RWPE2 (cell line): Measurements from ENCODE around the gene HES2.
"Not testable (repeated sequence)": the region's sequence is repeated elsewhere in the genome, so short reads cannot be mapped to it uniquely, and the experiment has no call there.

Source experiments
- ATAC-seq: fragments of 200-7000 bp; cut with Tn5 transposase; 3 replicates; pipeline ENCODE4 v1.9.1; 2021; ENCODE audit warnings: low read depth
- DNase-seq: peaks from one replicate; pipeline ENCODE4 v3.0.0-alpha.2; 2020; ENCODE audit warnings: low spot score
- H3K27ac ChIP-seq: fragments of 450-650 bp; 2 replicates; pipeline ENCODE4 v1.5.1; 2017; ENCODE audit warnings: mild to moderate bottlenecking; ENCODE audit not compliant: poor library complexity, severe bottlenecking
- H3K27me3 ChIP-seq: fragments of 250-450 bp; sonication (Bioruptor Pico); 2 replicates; pipeline ENCODE4 v1.5.1; 2021; ENCODE audit warnings: mild to moderate bottlenecking, moderate library complexity; ENCODE audit not compliant: insufficient read depth, poor library complexity, severe bottlenecking
- H3K36me3 ChIP-seq: fragments of 250-450 bp; sonication (Bioruptor Pico); 2 replicates; pipeline ENCODE4 v1.5.1; 2020; ENCODE audit warnings: low read depth, mild to moderate bottlenecking, moderate library complexity
- H3K4me1 ChIP-seq: fragments of 250-450 bp; sonication (Bioruptor Pico); 2 replicates; pipeline ENCODE4 v1.5.1; 2021; ENCODE audit warnings: mild to moderate bottlenecking, moderate library complexity; ENCODE audit not compliant: insufficient read depth, poor library complexity, severe bottlenecking
- H3K4me3 ChIP-seq: fragments of 250-450 bp; sonication (Bioruptor Pico); 2 replicates; pipeline ENCODE4 v1.5.1; 2021; ENCODE audit warnings: mild to moderate bottlenecking, moderate library complexity; ENCODE audit not compliant: severe bottlenecking
- H3K9me3 ChIP-seq: fragments of 250-450 bp; sonication (Bioruptor Pico); 2 replicates; pipeline ENCODE4 v1.5.1; 2021; ENCODE audit warnings: mild to moderate bottlenecking, moderate library complexity; ENCODE audit not compliant: severe bottlenecking
- TF ChIP-seq, protein P1 (sequence below): fragments of 450-650 bp; IDR thresholded peaks from one replicate; pipeline ENCODE4 v1.5.1; 2017; ENCODE audit warnings: mild to moderate bottlenecking, moderate library complexity; ENCODE audit not compliant: poor library complexity, severe bottlenecking

Gene HES2

DNA sequence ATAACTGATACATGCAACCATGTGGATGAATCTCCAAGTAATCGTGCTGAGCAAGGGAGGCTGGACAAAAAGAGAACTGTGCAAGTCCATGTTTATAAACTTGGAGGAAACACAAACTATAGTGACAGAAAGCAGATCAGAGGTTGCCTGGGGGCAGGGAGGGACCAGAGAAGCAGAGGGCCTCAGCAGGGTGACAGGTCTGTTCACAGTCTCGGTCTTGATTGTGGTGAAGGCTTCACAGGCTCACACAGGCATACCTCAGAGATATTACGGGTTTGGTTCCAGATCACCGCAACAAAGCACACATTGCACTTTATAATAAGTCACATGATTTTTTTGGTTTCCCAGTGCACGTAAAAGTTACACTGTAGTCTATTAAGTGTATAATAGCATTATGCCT, 54.7 kb downstream of the HES2 start:
- Histone ChIP-seq H3K36me3 (peaks cover 10% of the 10 kb centered on the region; the same call in 1 of the 2 replicates), H3K9me3 (no peaks in the 10 kb centered on the region), H3K27ac (no peak overlapping the region), H3K4me3 (no peak overlapping the region), H3K27me3 (no peaks in the 10 kb centered on the region), H3K4me1 (peaks cover 19% of the 10 kb centered on the region)
- TF ChIP-seq, protein P1, sequence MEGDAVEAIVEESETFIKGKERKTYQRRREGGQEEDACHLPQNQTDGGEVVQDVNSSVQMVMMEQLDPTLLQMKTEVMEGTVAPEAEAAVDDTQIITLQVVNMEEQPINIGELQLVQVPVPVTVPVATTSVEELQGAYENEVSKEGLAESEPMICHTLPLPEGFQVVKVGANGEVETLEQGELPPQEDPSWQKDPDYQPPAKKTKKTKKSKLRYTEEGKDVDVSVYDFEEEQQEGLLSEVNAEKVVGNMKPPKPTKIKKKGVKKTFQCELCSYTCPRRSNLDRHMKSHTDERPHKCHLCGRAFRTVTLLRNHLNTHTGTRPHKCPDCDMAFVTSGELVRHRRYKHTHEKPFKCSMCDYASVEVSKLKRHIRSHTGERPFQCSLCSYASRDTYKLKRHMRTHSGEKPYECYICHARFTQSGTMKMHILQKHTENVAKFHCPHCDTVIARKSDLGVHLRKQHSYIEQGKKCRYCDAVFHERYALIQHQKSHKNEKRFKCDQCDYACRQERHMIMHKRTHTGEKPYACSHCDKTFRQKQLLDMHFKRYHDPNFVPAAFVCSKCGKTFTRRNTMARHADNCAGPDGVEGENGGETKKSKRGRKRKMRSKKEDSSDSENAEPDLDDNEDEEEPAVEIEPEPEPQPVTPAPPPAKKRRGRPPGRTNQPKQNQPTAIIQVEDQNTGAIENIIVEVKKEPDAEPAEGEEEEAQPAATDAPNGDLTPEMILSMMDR = no peak
- DNase-seq (no peak), ATAC-seq (no peak)

DNA sequence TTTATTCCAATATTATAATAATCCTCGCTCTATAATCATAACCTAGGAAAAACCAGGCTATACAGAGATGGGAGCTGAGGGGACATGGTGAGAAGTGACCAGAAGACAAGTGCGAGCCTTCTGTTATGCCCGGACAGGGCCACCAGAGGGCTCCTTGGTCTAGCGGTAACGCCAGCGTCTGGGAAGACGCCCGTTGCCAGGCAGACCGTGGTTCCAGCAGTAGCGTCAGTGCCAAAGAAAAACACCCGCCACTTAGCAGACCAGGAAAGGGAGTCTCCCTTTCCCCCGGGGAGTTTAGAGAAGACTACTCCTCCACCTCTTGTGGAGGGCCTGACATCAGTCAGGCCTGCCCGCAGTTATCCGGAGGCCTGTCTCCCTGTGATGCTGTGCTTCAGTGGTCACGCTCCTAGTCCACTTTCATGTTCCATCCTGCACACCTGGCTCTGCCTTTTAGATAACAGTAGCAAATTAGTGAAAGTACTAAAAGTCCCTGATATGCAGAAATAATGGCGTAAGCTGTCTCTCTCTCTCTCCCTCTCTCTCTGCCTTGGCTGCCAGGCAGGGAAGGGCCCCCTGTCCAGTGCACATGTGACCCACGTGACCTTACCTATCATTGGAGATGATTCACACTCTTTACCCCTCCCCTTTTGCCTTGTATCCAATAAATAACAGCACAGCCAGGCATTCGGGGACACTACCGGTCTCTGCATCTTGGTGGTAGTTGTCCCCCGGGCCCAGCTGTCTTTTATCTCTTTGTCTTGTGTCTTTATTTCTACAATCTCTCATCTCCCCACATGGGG, 56.4 kb downstream of the HES2 start:
- not testable (repeated sequence) for DNase-seq, H3K27me3 ChIP-seq, H3K36me3 ChIP-seq, H3K4me3 ChIP-seq, H3K9me3 ChIP-seq, ATAC-seq
- TF ChIP-seq, protein P1 = peak; percentile 84
- Histone ChIP-seq H3K27ac (peak overlapping the region; percentile 7), H3K4me1 (peaks cover 33% of the 10 kb centered on the region)
